Left ventricle myocardium inferior (tissue), 1 donor: ENCODE data around the gene CCNB1IP1. TPM values are rescaled to one million over a fixed set of nuclear protein-coding genes. Genes with fewer than 3 reads are reported as not detected.

Experiments used
- DNase-seq: peaks from one replicate; pipeline ENCODE4 v3.0.0-alpha.2; 2020
- H3K27ac ChIP-seq: fragments of 200-600 bp; replicated peaks from 2 replicates; pipeline ENCODE4 v1.8.0; 2021
- H3K27me3 ChIP-seq: fragments of 200-600 bp; 2 replicates; pipeline ENCODE4 v1.8.0; 2021; ENCODE audit warnings: low read depth
- H3K36me3 ChIP-seq: fragments of 200-600 bp; 2 replicates; pipeline ENCODE4 v1.8.0; 2021
- H3K4me1 ChIP-seq: fragments of 200-600 bp; 2 replicates; pipeline ENCODE4 v1.8.0; 2021
- H3K4me3 ChIP-seq: fragments of 200-600 bp; 2 replicates; pipeline ENCODE4 v1.8.0; 2021; ENCODE audit warnings: mild to moderate bottlenecking, moderate library complexity
- H3K9me3 ChIP-seq: fragments of 200-600 bp; replicated peaks from 2 replicates; pipeline ENCODE4 v1.8.0; 2021
- intact Hi-C: fragments of 100-400 bp; cut with micrococcal nuclease; formaldehyde crosslinking; loops from one replicate; pipeline ENCODE4 v1.11.0; 2022
- total RNA-seq: library from RNA; stranded (reverse); fragmentation: NEBNext Ultra II Directional; extraction: Animal tissue kit (Norgen Biotek cat#: 25700); gene quantifications from one replicate; pipeline ENCODE4 v1.2.1, GENCODE V29; 2021
- TF ChIP-seq, protein P1 (sequence below): fragments of 200-600 bp; IDR thresholded peaks from 2 replicates; pipeline ENCODE4 v1.8.0; 2021; ENCODE audit warnings: antibody characterized with exemption, mild to moderate bottlenecking, borderline replicate concordance
- donor health status: DM: no; HTN: yes; CAD: no; lungs with severe emphysema.

CCNB1IP1 gene
- total RNA-seq, 1 donor from 2014 or later, result 53.9 TPM

DNA sequence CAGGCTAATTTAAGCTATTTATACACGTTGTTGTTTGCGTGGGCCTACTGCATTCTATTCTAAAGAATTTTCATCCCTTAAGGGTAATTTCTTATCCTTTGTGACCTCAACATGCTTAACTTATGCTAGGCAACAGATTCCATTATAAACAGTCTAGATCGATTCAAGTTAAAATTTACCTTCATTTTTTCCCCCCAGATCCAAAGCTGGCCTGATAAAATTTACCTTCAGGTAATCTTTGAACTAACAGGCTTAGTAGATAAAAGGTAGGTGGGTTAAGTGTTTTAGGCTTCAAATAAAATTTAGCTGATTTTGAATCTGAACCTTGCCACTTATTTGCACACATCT, 389 bp upstream of the CCNB1IP1 start:
- intact Hi-C loops, result loop anchor here (5.0 kb wide), 1 partner anchor 349 kb away; the partner anchor contains the start of gene RNASE4

DNA sequence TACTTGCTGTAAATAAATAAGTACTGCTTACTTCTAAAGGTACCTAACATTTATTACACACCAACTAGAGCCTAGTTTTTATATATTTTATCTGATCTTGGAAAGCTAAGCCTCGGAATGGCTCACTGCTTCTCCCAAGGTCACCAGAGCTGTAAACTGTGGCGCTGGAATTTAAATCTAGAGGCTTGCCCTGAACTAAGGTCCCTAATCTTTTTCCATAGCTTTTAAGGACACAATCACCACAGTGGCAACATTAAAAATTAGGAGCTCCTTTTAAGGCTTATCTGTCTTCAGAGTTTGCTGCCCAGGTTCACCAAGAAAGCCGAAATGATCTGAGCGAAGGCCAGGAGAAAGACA, 670 bp downstream of the CCNB1IP1 start:
- Histone ChIP-seq H3K27ac (peak overlapping the region; percentile 91), H3K4me3 (peak overlapping the region; percentile 75), H3K9me3 (no peaks in the 10 kb centered on the region), H3K4me1 (peaks cover 50% of the 10 kb centered on the region), H3K36me3 (peaks cover 11% of the 10 kb centered on the region), H3K27me3 (no peaks in the 10 kb centered on the region)
- TF ChIP-seq, protein P1, sequence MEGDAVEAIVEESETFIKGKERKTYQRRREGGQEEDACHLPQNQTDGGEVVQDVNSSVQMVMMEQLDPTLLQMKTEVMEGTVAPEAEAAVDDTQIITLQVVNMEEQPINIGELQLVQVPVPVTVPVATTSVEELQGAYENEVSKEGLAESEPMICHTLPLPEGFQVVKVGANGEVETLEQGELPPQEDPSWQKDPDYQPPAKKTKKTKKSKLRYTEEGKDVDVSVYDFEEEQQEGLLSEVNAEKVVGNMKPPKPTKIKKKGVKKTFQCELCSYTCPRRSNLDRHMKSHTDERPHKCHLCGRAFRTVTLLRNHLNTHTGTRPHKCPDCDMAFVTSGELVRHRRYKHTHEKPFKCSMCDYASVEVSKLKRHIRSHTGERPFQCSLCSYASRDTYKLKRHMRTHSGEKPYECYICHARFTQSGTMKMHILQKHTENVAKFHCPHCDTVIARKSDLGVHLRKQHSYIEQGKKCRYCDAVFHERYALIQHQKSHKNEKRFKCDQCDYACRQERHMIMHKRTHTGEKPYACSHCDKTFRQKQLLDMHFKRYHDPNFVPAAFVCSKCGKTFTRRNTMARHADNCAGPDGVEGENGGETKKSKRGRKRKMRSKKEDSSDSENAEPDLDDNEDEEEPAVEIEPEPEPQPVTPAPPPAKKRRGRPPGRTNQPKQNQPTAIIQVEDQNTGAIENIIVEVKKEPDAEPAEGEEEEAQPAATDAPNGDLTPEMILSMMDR, result no peak
- intact Hi-C loops, result loop anchor here (5.0 kb wide), 1 partner anchor 350 kb away; the partner anchor contains the start of gene RNASE4
- DNase-seq, result no peak

More for the DNA sequence above, 389 bp upstream of the CCNB1IP1 start:
- H3K27me3 ChIP-seq, result no peaks in the 10 kb centered on the region
- H3K4me1 ChIP-seq, result peaks cover 45% of the 10 kb centered on the region
- no peak for DNase-seq
- no peaks in the 10 kb centered on the region for H3K9me3 ChIP-seq
- H3K4me3 ChIP-seq, result peak overlapping the region; percentile 75
- peak overlapping the region; percentile 91 for H3K27ac ChIP-seq
- TF ChIP-seq, protein P1, result no peak
- peaks cover 6% of the 10 kb centered on the region for H3K36me3 ChIP-seq

DNA sequence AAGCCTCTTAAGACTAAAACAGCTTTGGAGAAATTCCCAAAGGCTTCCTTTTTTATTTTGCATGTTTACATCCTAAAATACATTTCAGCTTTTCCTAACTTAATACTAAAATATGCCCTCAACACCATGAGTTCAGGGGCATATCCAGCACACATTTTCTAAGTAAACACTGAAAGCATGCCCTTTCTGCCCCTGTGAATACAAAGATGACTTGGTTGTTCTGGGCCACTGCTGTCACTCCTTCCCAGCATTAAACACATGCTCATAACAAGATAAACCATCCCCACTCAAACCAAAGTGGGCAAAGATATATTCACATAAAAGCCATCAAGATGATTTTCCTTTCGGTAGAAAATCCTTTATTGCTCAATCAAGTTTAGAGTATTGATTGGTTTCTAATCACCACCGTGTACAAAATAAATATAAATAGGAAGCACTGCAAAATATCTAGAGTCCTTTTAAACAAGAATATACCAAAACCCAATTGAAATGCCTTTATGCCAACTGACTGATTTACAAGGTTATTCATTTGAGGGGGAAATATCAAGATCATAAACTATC, 1.9 kb downstream of the CCNB1IP1 start:
- TF ChIP-seq, protein P1, result no peak
- DNase-seq, result no peak
- peak overlapping the region; percentile 75 for H3K4me3 ChIP-seq
- no peaks in the 10 kb centered on the region for H3K27me3 ChIP-seq
- H3K36me3 ChIP-seq, result peaks cover 19% of the 10 kb centered on the region
- H3K9me3 ChIP-seq, result no peaks in the 10 kb centered on the region
- peaks cover 57% of the 10 kb centered on the region for H3K4me1 ChIP-seq
- intact Hi-C loops, result loop anchor here (5.0 kb wide), 1 partner anchor 351 kb away; the partner anchor contains the start of gene RNASE4
- peak overlapping the region; percentile 91 for H3K27ac ChIP-seq

DNA sequence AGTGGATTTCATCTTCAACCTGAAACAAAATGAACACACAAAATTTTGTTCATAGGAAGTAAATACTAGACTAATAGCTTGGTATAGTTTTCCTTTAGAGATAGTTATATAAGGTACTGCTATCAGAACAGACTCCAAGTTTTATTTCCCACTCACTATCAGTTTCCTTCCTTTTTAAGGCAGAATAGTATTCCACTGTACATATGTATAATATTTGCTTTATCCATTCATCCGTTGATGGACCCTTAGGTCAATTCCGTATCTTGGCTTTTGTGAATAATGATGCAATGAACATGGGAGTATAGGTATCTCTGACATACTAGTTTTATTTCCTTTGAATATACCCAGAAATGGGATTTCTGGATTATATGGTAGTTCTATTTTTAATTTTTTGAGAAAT, 3.7 kb downstream of the CCNB1IP1 start:
- Histone ChIP-seq H3K36me3 (peaks cover 36% of the 10 kb centered on the region), H3K9me3 (no peaks in the 10 kb centered on the region), H3K4me3 (no peak overlapping the region), H3K4me1 (peaks cover 57% of the 10 kb centered on the region), H3K27me3 (no peaks in the 10 kb centered on the region), H3K27ac (no peak overlapping the region)
- intact Hi-C loops, result loop anchor here (5.0 kb wide), 1 partner anchor 283 kb away; no protein-coding TSS in a partner anchor
- no peak for DNase-seq
- TF ChIP-seq, protein P1, result no peak

DNA sequence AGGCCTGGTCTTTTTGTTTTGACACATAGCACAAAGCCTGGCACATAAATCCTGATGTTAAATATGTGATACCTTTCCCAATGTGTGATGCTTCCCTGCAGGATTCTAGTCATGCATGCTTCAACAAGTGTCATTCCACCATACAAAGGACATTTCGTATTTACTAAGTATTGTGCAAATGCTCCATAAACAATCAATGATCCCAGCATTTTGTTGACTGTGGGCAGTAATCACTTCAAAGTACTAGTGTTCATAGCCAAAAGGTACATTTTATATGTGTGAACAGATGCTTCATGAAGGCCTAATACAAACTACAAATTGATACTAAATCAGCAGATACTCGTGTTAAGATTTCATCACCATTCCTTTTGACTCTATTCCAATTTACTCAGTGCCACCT, 4.4 kb downstream of the CCNB1IP1 start:
- Histone ChIP-seq H3K27me3 (no peaks in the 10 kb centered on the region), H3K36me3 (peaks cover 42% of the 10 kb centered on the region), H3K9me3 (no peaks in the 10 kb centered on the region), H3K4me1 (peaks cover 55% of the 10 kb centered on the region), H3K4me3 (no peak overlapping the region), H3K27ac (no peak overlapping the region)
- DNase-seq, result no peak
- intact Hi-C loops, result loop anchor here (5.0 kb wide), 1 partner anchor 284 kb away; no protein-coding TSS in a partner anchor
- TF ChIP-seq, protein P1, result no peak
